Chondrocyte (in vitro differentiated cells): ENCODE results near the gene PATZ1. TPM values are rescaled to one million over a fixed set of nuclear protein-coding genes. Genes with fewer than 3 reads are reported as not detected.
"Not testable (repeated sequence)": the region's sequence is repeated elsewhere in the genome, so short reads cannot be mapped to it uniquely, and the experiment has no call there.

Experiments
- DNase-seq: peaks from one replicate; pipeline ENCODE4 v3.0.0; 2021; ENCODE audit warnings: mixed read lengths, low spot score
- H3K27ac Mint-ChIP-seq: one replicate; pipeline ENCODE4 v1.8.0; 2021; ENCODE audit warnings: mild to moderate bottlenecking, moderate library complexity, mixed read lengths; ENCODE audit not compliant: unreplicated experiment
- H3K27me3 Mint-ChIP-seq: 2 replicates; pipeline ENCODE4 v1.8.0; 2021; ENCODE audit warnings: low read depth, mixed read lengths
- H3K36me3 Mint-ChIP-seq: 2 replicates; pipeline ENCODE4 v1.8.0; 2021; ENCODE audit warnings: low read depth, mixed read lengths
- H3K4me1 Mint-ChIP-seq: 2 replicates; pipeline ENCODE4 v1.8.0; 2021; ENCODE audit warnings: low read depth, mild to moderate bottlenecking, mixed read lengths
- H3K4me3 Mint-ChIP-seq: one replicate; pipeline ENCODE4 v1.8.0; 2021; ENCODE audit warnings: mild to moderate bottlenecking, moderate library complexity, mixed read lengths; ENCODE audit not compliant: unreplicated experiment
- H3K9me3 Mint-ChIP-seq: 2 replicates; pipeline ENCODE4 v1.8.0; 2021; ENCODE audit warnings: low read depth, mixed read lengths
- long read RNA-seq: library from polyadenylated mRNA; stranded (forward); transcript quantifications from one replicate; pipeline ENCODE4 v2.0.0, GENCODE V29; 2021
- total RNA-seq: library from RNA; stranded (reverse); gene quantifications from 3 replicates; pipeline ENCODE4 v1.2.1, GENCODE V29; 2021
- TF ChIP-seq, protein P1 (sequence below): fragments of 200-600 bp; sonication (generic); IDR thresholded peaks from 2 replicates; pipeline ENCODE4 v1.5.0; 2021; ENCODE audit warnings: antibody characterized with exemption, mild to moderate bottlenecking, moderate library complexity

PATZ1 gene, protein sequence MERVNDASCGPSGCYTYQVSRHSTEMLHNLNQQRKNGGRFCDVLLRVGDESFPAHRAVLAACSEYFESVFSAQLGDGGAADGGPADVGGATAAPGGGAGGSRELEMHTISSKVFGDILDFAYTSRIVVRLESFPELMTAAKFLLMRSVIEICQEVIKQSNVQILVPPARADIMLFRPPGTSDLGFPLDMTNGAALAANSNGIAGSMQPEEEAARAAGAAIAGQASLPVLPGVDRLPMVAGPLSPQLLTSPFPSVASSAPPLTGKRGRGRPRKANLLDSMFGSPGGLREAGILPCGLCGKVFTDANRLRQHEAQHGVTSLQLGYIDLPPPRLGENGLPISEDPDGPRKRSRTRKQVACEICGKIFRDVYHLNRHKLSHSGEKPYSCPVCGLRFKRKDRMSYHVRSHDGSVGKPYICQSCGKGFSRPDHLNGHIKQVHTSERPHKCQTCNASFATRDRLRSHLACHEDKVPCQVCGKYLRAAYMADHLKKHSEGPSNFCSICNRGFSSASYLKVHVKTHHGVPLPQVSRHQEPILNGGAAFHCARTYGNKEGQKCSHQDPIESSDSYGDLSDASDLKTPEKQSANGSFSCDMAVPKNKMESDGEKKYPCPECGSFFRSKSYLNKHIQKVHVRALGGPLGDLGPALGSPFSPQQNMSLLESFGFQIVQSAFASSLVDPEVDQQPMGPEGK
- 18.6 to 19.9 TPM (median 18.9 TPM) in 3 replicates for total RNA-seq
- long read RNA-seq, transcript PATZ1-201 (3 exons, 2,516 nt) = major isoform, 7 of 21 reads
- long read RNA-seq, transcript PATZ1-203 (4 exons, 3,638 nt) = minor isoform, 5 of 21 reads
- long read RNA-seq, transcript PATZ1-204 (5 exons, 3,711 nt) = minor isoform, 5 of 21 reads
- long read RNA-seq, partial matches to known transcripts = 0 of 21 reads
- long read RNA-seq, other reads (novel, unspliced or antisense) = 2 of 21 reads

DNA sequence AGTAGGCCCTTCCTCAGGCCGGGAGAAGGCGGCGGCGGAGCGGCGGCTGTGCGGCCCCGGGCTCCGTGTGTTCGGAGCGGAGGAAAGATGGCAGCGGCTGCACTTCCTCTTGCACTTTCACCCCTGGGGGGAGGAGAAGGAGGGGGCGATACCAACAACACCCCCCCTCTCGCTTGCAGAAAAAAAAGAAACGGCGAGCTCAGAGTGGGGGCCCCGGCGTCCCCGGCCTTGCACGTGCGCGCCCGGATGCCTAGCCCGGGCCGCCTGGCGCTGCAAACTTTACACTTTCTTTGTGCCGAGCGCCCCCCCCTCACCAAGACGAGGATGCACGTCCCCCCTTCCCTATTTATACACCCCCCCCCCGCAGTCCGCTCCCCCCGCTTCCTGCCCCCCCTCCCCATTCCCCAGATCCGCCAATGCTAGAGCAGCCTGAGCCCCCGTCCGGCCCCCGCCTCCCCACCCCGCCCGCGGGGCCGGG lies at the start of gene PATZ1:
Gene PATZ1 (minus strand): TSS at position 92 of the 478 bp plus-strand sequence. CDS start 744 bp downstream, outside the sequence.
- peak within 1 kb of the TSS; percentile 85 for H3K27ac Mint-ChIP-seq
- no peaks in the 10 kb centered on the region for H3K9me3 Mint-ChIP-seq
- H3K4me3 Mint-ChIP-seq = peak within 1 kb of the TSS; percentile 80
- DNase-seq = no peak
- no peaks in the 10 kb centered on the region for H3K27me3 Mint-ChIP-seq
- peaks cover 37% of the 10 kb centered on the region for H3K4me1 Mint-ChIP-seq
- peaks cover 6% of the 10 kb centered on the region for H3K36me3 Mint-ChIP-seq
- TF ChIP-seq, protein P1, sequence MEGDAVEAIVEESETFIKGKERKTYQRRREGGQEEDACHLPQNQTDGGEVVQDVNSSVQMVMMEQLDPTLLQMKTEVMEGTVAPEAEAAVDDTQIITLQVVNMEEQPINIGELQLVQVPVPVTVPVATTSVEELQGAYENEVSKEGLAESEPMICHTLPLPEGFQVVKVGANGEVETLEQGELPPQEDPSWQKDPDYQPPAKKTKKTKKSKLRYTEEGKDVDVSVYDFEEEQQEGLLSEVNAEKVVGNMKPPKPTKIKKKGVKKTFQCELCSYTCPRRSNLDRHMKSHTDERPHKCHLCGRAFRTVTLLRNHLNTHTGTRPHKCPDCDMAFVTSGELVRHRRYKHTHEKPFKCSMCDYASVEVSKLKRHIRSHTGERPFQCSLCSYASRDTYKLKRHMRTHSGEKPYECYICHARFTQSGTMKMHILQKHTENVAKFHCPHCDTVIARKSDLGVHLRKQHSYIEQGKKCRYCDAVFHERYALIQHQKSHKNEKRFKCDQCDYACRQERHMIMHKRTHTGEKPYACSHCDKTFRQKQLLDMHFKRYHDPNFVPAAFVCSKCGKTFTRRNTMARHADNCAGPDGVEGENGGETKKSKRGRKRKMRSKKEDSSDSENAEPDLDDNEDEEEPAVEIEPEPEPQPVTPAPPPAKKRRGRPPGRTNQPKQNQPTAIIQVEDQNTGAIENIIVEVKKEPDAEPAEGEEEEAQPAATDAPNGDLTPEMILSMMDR = no peak

DNA sequence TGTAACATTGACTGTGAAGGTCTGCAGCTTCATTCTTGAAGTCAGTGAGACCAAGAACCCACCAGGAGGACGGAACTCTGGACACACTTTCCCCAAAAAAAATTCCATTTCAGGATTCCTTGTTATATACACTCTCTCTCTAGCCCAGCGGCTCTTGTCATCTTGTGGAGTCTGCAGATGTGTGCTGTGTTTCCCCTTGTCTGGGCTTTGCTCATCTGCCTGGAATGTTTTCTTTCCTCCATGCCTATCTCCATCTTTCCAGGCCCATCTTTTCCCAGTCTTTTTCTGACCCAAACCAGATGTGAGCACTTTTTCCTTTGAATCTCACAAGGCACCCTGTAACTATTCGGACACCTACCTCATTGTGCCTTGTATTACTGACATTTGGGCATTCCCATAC lies 48.2 kb upstream of the PATZ1 start:
- Mint-ChIP-seq H3K36me3 (no peaks in the 10 kb centered on the region), H3K27ac (no peak overlapping the region), H3K4me1 (peaks cover 7% of the 10 kb centered on the region), H3K27me3 (no peaks in the 10 kb centered on the region), H3K4me3 (no peak overlapping the region), H3K9me3 (no peaks in the 10 kb centered on the region)
- DNase-seq = no peak
- TF ChIP-seq, protein P1 = no peak

DNA sequence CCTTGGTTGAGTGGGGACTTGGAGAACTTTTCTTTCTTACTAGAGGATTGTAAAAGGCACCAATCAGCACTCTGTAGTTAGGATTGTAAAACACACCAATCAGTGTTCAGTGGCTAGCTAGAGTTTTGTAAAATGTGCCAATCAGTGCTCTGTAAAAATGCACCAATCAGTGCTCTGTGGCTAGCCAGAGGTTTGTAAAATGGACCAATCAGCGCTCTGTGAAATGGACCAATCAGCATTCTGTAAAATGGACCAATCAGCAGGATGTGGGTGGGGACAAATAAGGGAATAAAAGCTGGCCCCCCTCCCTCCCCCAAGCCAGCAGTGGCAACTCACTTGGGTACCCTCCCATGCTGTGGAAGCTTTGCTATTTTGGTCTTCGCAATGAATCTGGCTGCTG lies 47.7 kb upstream of the PATZ1 start:
- TF ChIP-seq, protein P1 = no peak
- no peak for DNase-seq
- H3K4me3 Mint-ChIP-seq = no peak overlapping the region
- H3K27ac Mint-ChIP-seq = no peak overlapping the region
- no peaks in the 10 kb centered on the region for H3K27me3 Mint-ChIP-seq
- H3K36me3 Mint-ChIP-seq = no peaks in the 10 kb centered on the region
- peaks cover 6% of the 10 kb centered on the region for H3K4me1 Mint-ChIP-seq
- H3K9me3 Mint-ChIP-seq = no peaks in the 10 kb centered on the region

GRCh38 chr22:31378651-31379050 lies 32.5 kb upstream of the PATZ1 start:
- not testable (repeated sequence) for DNase-seq

GRCh38 chr22:31378123-31378522 lies 32.0 kb upstream of the PATZ1 start:
- Mint-ChIP-seq H3K4me1 (peaks cover 9% of the 10 kb centered on the region), H3K4me3 (no peak overlapping the region), H3K9me3 (no peaks in the 10 kb centered on the region), H3K27ac (peak overlapping the region; percentile 68), H3K36me3 (no peaks in the 10 kb centered on the region), H3K27me3 (no peaks in the 10 kb centered on the region)
- TF ChIP-seq, protein P1 = no peak
- no peak for DNase-seq

More at GRCh38 chr22:31378651-31379050, 32.5 kb upstream of the PATZ1 start:
- not testable (repeated sequence) for H3K27me3 Mint-ChIP-seq, H3K4me1 Mint-ChIP-seq, H3K9me3 Mint-ChIP-seq, H3K4me3 Mint-ChIP-seq, H3K36me3 Mint-ChIP-seq
- H3K27ac Mint-ChIP-seq = peak overlapping the region; percentile 68
